ENCODE results near the gene RAD18. TPM values are rescaled to one million over a fixed set of nuclear protein-coding genes. Genes with fewer than 3 reads are reported as not detected.

Gene RAD18
- total and polyA plus RNA-seq, 9 of the 15 experiments (the other 6 are each of a cell fraction or from before 2014, with no cell fraction given) = 19.2 to 49.4 (median 34.4) TPM

GRCh38 chr3:8856071-8856470 lies 107.2 kb downstream of the RAD18 start:
- Histone ChIP-seq H3K9me1 (ENCODE audit: control insufficient read depth, insufficient read depth, low read length) (peaks cover 4% of the 10 kb centered on the region), H3K4me3 (no peak overlapping the region), H3K79me2 (ENCODE audit: control insufficient read depth, insufficient read depth, low read length) (no peaks in the 10 kb centered on the region), H2AFZ (ENCODE audit: low read depth, low read length) (no peak overlapping the region), H3K36me3 (ENCODE audit: control insufficient read depth, insufficient read depth, low read length) (peaks cover 5% of the 10 kb centered on the region; the same call in 1 of the 3 replicates), H3K9me3 (replicated peaks; ENCODE audit: control insufficient read depth, insufficient read depth, low read depth, low read length) (no peaks in the 10 kb centered on the region), H3K9ac (ENCODE audit: insufficient read depth in 1 of 2, low read depth in 2 of 2, low read length in 2 of 2) (no peak overlapping the region), H3K27me3 (ENCODE audit: control insufficient read depth in 2 of 2, insufficient read depth in 2 of 2, low read length in 2 of 2) (no peaks in the 10 kb centered on the region), H3K4me2 (ENCODE audit: insufficient read depth, low read length) (no peak overlapping the region), H3K27ac (ENCODE audit: extremely low read depth, low read depth, low read length) (no peak overlapping the region), H4K20me1 (replicated peaks; ENCODE audit: control insufficient read depth, insufficient read depth, low read length) (peaks cover 29% of the 10 kb centered on the region), H3K4me1 (replicated peaks in 1 of 2; ENCODE audit: control insufficient read depth in 2 of 2, insufficient read depth in 2 of 2, low read length in 2 of 2) (peaks cover 10 to 14% of the 10 kb centered on the region in 2 experiments)
- no TSS peak for BruUV-seq (replicated peaks)
- ChIA-PET POLR2A (no interaction called here), CTCF (ENCODE audit: low intra/inter-chr PET ratio) (no interaction called here)
- intact Hi-C loops (cut with micrococcal nuclease) (no loop called here), in situ Hi-C loops (cut with MboI) (no loop called here)
- no peak for FAIRE-seq
- ATAC-seq = no peak
- no peak for TF ChIP-seq PURB (CRISPR knock-in tag; IDR thresholded peaks at IDR 0.05; ENCODE audit: low read depth)
- WGBS (ENCODE audit: insufficient coverage, low coverage, missing lambda C conversion rate) = 84% methylated on average over 8 of the region's 10 CpGs
- DNase-seq (ENCODE audit: extremely low read depth in 1 of 4, low spot score in 3 of 4) = no peak

GRCh38 chr3:8854656-8855055 lies 108.6 kb downstream of the RAD18 start:
- TF ChIP-seq U2AF1 (optimal IDR thresholded peaks at IDR 0.05; ENCODE audit: low read depth, low read length) = no peak
- TF ChIP-seq TCFL5 (CRISPR knock-in tag; conservative IDR thresholded peaks at IDR 0.05) = no peak
- no peak for TF ChIP-seq ZNF277 (CRISPR knock-in tag; IDR thresholded peaks at IDR 0.05; ENCODE audit: borderline replicate concordance)
- TF ChIP-seq MAZ (CRISPR knock-in tag; conservative IDR thresholded peaks at IDR 0.05 in 1 of 2, IDR thresholded peaks at IDR 0.05 in 1 of 2) = no peak
- TF ChIP-seq HMBOX1 (IDR thresholded peaks at IDR 0.05) = no peak
- no peak for TF ChIP-seq BRD9 (IDR thresholded peaks at IDR 0.05; ENCODE audit: low read depth, partially characterized antibody)
- TF ChIP-seq, protein P1, sequence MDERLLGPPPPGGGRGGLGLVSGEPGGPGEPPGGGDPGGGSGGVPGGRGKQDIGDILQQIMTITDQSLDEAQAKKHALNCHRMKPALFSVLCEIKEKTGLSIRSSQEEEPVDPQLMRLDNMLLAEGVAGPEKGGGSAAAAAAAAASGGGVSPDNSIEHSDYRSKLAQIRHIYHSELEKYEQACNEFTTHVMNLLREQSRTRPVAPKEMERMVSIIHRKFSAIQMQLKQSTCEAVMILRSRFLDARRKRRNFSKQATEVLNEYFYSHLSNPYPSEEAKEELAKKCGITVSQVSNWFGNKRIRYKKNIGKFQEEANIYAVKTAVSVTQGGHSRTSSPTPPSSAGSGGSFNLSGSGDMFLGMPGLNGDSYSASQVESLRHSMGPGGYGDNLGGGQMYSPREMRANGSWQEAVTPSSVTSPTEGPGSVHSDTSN (CRISPR knock-in tag; IDR thresholded peaks at IDR 0.05; ENCODE audit: low read depth) = no peak
- TF ChIP-seq, protein P1 (tag; conservative IDR thresholded peaks at IDR 0.05; ENCODE audit: low read depth) = no peak
- Histone ChIP-seq H3K9ac (ENCODE audit: insufficient read depth in 1 of 2, low read depth in 2 of 2, low read length in 2 of 2) (no peak overlapping the region), H3K4me2 (ENCODE audit: insufficient read depth, low read length) (no peak overlapping the region), H2AFZ (ENCODE audit: low read depth, low read length) (no peak overlapping the region), H3K4me3 (no peak overlapping the region), H4K20me1 (replicated peaks; ENCODE audit: control insufficient read depth, insufficient read depth, low read length) (peaks cover 29% of the 10 kb centered on the region), H3K27me3 (ENCODE audit: control insufficient read depth in 2 of 2, insufficient read depth in 2 of 2, low read length in 2 of 2) (no peaks in the 10 kb centered on the region), H3K9me1 (ENCODE audit: control insufficient read depth, insufficient read depth, low read length) (peaks cover 4% of the 10 kb centered on the region), H3K9me3 (replicated peaks; ENCODE audit: control insufficient read depth, insufficient read depth, low read depth, low read length) (no peaks in the 10 kb centered on the region), H3K27ac (ENCODE audit: extremely low read depth, low read depth, low read length) (no peak overlapping the region), H3K79me2 (ENCODE audit: control insufficient read depth, insufficient read depth, low read length) (no peaks in the 10 kb centered on the region), H3K36me3 (ENCODE audit: control insufficient read depth, insufficient read depth, low read length) (peaks cover 5% of the 10 kb centered on the region; the same call in 1 of the 3 replicates), H3K4me1 (replicated peaks in 1 of 2; ENCODE audit: control insufficient read depth in 2 of 2, insufficient read depth in 2 of 2, low read length in 2 of 2) (peaks cover 10 to 14% of the 10 kb centered on the region in 2 experiments)
- FAIRE-seq (no peak), ATAC-seq (no peak), DNase-seq (ENCODE audit: extremely low read depth in 1 of 4, low spot score in 3 of 4) (no peak)
- POLR2A ChIA-PET = interaction anchor here (0.6 to 1.0 kb wide), 2 partner anchors 42 to 60 kb away, joined by 3 to 4 read pairs; no protein-coding TSS in a partner anchor
- CTCF ChIA-PET (ENCODE audit: low intra/inter-chr PET ratio) = no interaction called here
- in situ Hi-C loops (cut with MboI) = no loop called here
- no TSS peak for BruUV-seq (replicated peaks)
- WGBS (ENCODE audit: insufficient coverage, low coverage, missing lambda C conversion rate) = 87% methylated on average over 4 of the region's 4 CpGs
- intact Hi-C loops (cut with micrococcal nuclease) = no loop called here
